HEK293 (cell line): ENCODE measurements around the gene ILRUN.

Experiments used
- KLF16 ChIP-seq: fragments of 450-650 bp; formaldehyde crosslinking; IDR thresholded peaks from 2 replicates; pipeline ENCODE4 v1.5.1; 2017; ENCODE audit warnings: missing biosample characterization, missing genetic modification characterization
- YY1 ChIP-seq: fragments of 450-650 bp; formaldehyde crosslinking; IDR thresholded peaks from 2 replicates; pipeline ENCODE4 v1.5.1; 2018; ENCODE audit warnings: missing biosample characterization, missing genetic modification characterization
- ZNF23 ChIP-seq: fragments of 450-650 bp; formaldehyde crosslinking; IDR thresholded peaks from 2 replicates; pipeline ENCODE4 v1.5.1; 2016; ENCODE audit warnings: missing biosample characterization, missing genetic modification characterization, borderline replicate concordance
- ZNF239 ChIP-seq: fragments of 450-650 bp; formaldehyde crosslinking; IDR thresholded peaks from 2 replicates; pipeline ENCODE4 v1.5.1; 2016; ENCODE audit warnings: missing biosample characterization, missing genetic modification characterization
- ZNF830 ChIP-seq: fragments of 450-650 bp; IDR thresholded peaks from 2 replicates; pipeline ENCODE4 v1.5.0; 2018; ENCODE audit warnings: missing biosample characterization, missing genetic modification characterization, low read depth, mild to moderate bottlenecking, moderate library complexity
- TF ChIP-seq, protein P1 (sequence below): fragments of 450-650 bp; formaldehyde crosslinking; IDR thresholded peaks from 2 replicates; pipeline ENCODE4 v1.5.1; 2017; ENCODE audit warnings: missing biosample characterization, missing genetic modification characterization
- TF ChIP-seq, protein P2 (sequence below): fragments of 450-650 bp; formaldehyde crosslinking; IDR thresholded peaks from 2 replicates; pipeline ENCODE4 v1.5.1; 2016; ENCODE audit warnings: missing biosample characterization, missing genetic modification characterization

DNA sequence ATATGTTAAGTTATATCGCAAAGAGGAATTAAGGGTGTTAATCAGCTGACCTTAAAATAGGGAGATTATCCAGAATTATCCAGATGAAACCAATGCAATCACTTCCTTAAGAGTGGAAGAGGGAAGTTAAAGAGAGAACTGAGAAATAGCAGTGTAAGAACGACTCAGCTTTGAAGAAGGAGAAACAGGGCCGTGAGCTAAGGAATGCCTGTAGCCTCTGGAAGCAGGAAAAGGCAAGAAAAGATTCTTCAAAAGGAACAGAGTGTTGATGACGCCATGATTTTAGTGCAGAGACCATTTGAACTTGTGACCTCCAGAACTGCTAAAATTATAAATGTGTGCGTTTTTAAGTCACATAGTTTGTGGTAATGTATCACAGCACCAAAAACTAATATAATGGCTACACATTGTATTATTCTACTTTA lies 32.7 kb downstream of the ILRUN start:
- TF ChIP-seq KLF16 (tag by site-specific recombination) = no peak
- no peak for TF ChIP-seq ZNF23 (tag by site-specific recombination)
- TF ChIP-seq ZNF239 (tag by site-specific recombination) = no peak
- TF ChIP-seq, protein P1, sequence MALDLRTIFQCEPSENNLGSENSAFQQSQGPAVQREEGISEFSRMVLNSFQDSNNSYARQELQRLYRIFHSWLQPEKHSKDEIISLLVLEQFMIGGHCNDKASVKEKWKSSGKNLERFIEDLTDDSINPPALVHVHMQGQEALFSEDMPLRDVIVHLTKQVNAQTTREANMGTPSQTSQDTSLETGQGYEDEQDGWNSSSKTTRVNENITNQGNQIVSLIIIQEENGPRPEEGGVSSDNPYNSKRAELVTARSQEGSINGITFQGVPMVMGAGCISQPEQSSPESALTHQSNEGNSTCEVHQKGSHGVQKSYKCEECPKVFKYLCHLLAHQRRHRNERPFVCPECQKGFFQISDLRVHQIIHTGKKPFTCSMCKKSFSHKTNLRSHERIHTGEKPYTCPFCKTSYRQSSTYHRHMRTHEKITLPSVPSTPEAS (tag by site-specific recombination) = no peak
- no peak for TF ChIP-seq YY1 (tag by site-specific recombination)
- TF ChIP-seq, protein P2, sequence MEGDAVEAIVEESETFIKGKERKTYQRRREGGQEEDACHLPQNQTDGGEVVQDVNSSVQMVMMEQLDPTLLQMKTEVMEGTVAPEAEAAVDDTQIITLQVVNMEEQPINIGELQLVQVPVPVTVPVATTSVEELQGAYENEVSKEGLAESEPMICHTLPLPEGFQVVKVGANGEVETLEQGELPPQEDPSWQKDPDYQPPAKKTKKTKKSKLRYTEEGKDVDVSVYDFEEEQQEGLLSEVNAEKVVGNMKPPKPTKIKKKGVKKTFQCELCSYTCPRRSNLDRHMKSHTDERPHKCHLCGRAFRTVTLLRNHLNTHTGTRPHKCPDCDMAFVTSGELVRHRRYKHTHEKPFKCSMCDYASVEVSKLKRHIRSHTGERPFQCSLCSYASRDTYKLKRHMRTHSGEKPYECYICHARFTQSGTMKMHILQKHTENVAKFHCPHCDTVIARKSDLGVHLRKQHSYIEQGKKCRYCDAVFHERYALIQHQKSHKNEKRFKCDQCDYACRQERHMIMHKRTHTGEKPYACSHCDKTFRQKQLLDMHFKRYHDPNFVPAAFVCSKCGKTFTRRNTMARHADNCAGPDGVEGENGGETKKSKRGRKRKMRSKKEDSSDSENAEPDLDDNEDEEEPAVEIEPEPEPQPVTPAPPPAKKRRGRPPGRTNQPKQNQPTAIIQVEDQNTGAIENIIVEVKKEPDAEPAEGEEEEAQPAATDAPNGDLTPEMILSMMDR (tag by site-specific recombination) = no peak
- no peak for TF ChIP-seq ZNF830 (tag by site-specific recombination)
